Muscle of leg (tissue), 11 donors: ENCODE results near the gene RAD51AP1. TPM values are rescaled to one million over a fixed set of nuclear protein-coding genes. Genes with fewer than 3 reads are reported as not detected.
A peak's percentile ranks its signal among the peaks of the same experiment; 100 is the strongest.

Source experiments
- DNase-seq: peaks from one replicate; pipeline ENCODE4 v3.0.0; 2013
- H3K27ac ChIP-seq: one replicate; pipeline ENCODE4 v1.5.1; 2013; ENCODE audit warnings: mild to moderate bottlenecking, low read length, control low read depth
- H3K27me3 ChIP-seq: one replicate; pipeline ENCODE4 v1.6.1; 2013; ENCODE audit warnings: low read length; ENCODE audit not compliant: control insufficient read depth, insufficient read depth
- H3K36me3 ChIP-seq: one replicate; pipeline ENCODE4 v1.6.1; 2013; ENCODE audit warnings: low read length; ENCODE audit not compliant: control insufficient read depth, insufficient read depth
- H3K4me1 ChIP-seq: one replicate; pipeline ENCODE4 v1.6.1; 2013; ENCODE audit warnings: low read length; ENCODE audit not compliant: control insufficient read depth, insufficient read depth
- H3K4me3 ChIP-seq: one replicate; pipeline ENCODE4 v1.5.1; 2013; ENCODE audit warnings: low read length, control low read depth
- H3K9me3 ChIP-seq: replicated peaks from 2 replicates; pipeline ENCODE4 v1.6.1; 2013; ENCODE audit warnings: low read depth, low read length; ENCODE audit not compliant: control insufficient read depth
- WGBS: methylation state at CpG from one replicate; pipeline ENCODE4 v1.1.5; 2013; ENCODE audit warnings: missing lambda C conversion rate; ENCODE audit not compliant: insufficient coverage; 5-methylcytosine and 5-hydroxymethylcytosine counted together
- polyA plus RNA-seq, 8 donors: library from polyadenylated mRNA; unstranded; fragments of 120-200 nt; gene quantifications; one replicate each; pipeline versions ENCODE4 v1.2.1 to v1.2.3, GENCODE V29; 2013; ENCODE audit warnings: inconsistent platforms in 1 of 8, low replicate concordance in 1 of 8; ENCODE audit not compliant: insufficient read length in 8 of 8, insufficient read depth in 1 of 8
- total RNA-seq: library from RNA; stranded (reverse); fragments of 120-200 nt; gene quantifications from one replicate; pipeline ENCODE4 v1.2.4, GENCODE V29; 2013

Gene RAD51AP1
- total and polyA plus RNA-seq, 9 donors: 9.3 to 19.3 (median 11.7) TPM

- Histone ChIP-seq H3K4me1 (no peaks in the 10 kb centered on the region), H3K27ac (no peak overlapping the region), H3K9me3 (no peaks in the 10 kb centered on the region), H3K27me3 (peaks cover 6% of the 10 kb centered on the region), H3K36me3 (no peaks in the 10 kb centered on the region), H3K4me3 (no peak overlapping the region)
- DNase-seq: no peak
- WGBS: 12% methylated on average over 4 of the region's 5 CpGs
Observed at GRCh38 chr12:4586500-4586899, 47.8 kb downstream of the RAD51AP1 start.

- no peaks in the 10 kb centered on the region for H3K9me3 ChIP-seq
- no peaks in the 10 kb centered on the region for H3K4me1 ChIP-seq
- no peak overlapping the region for H3K4me3 ChIP-seq
- H3K36me3 ChIP-seq: no peaks in the 10 kb centered on the region
- H3K27ac ChIP-seq: no peak overlapping the region
- H3K27me3 ChIP-seq: peaks cover 6% of the 10 kb centered on the region
- 48% methylated on average over 7 of the region's 9 CpGs for WGBS
- DNase-seq: no peak
Observed at GRCh38 chr12:4587108-4587507, 48.4 kb downstream of the RAD51AP1 start.

GRCh38 chr12:4588916-4589315 is 50.2 kb downstream of the RAD51AP1 start:
- Histone ChIP-seq H3K27ac (no peak overlapping the region), H3K4me1 (no peaks in the 10 kb centered on the region), H3K36me3 (no peaks in the 10 kb centered on the region), H3K9me3 (no peaks in the 10 kb centered on the region), H3K4me3 (no peak overlapping the region), H3K27me3 (peaks cover 4% of the 10 kb centered on the region)
- no CpG with 5 or more reads among the region's 3 CpGs for WGBS
- no peak for DNase-seq

- H3K27ac ChIP-seq: no peak overlapping the region
- H3K27me3 ChIP-seq: peaks cover 4% of the 10 kb centered on the region
- no peak overlapping the region for H3K4me3 ChIP-seq
- WGBS: no CpG with 5 or more reads among the region's 2 CpGs
- no peaks in the 10 kb centered on the region for H3K4me1 ChIP-seq
- no peak for DNase-seq
- no peaks in the 10 kb centered on the region for H3K9me3 ChIP-seq
- no peaks in the 10 kb centered on the region for H3K36me3 ChIP-seq
Observed at GRCh38 chr12:4589941-4590340, 51.3 kb downstream of the RAD51AP1 start.

- Histone ChIP-seq H3K27me3 (peaks cover 6% of the 10 kb centered on the region), H3K4me3 (no peak overlapping the region), H3K27ac (no peak overlapping the region), H3K9me3 (no peaks in the 10 kb centered on the region), H3K36me3 (no peaks in the 10 kb centered on the region), H3K4me1 (no peaks in the 10 kb centered on the region)
- 40% methylated on average over 6 of the region's 7 CpGs for WGBS
- no peak for DNase-seq
Observed at GRCh38 chr12:4591180-4591687, 52.5 kb downstream of the RAD51AP1 start.

- DNase-seq: no peak
Observed at GRCh38 chr12:4595881-4596280, 57.2 kb downstream of the RAD51AP1 start.

GRCh38 chr12:4603421-4603820 is 64.7 kb downstream of the RAD51AP1 start:
- H3K27ac ChIP-seq: no peak overlapping the region
- H3K4me1 ChIP-seq: no peaks in the 10 kb centered on the region
- peaks cover 3% of the 10 kb centered on the region for H3K27me3 ChIP-seq
- no peak for DNase-seq
- H3K9me3 ChIP-seq: no peaks in the 10 kb centered on the region
- H3K36me3 ChIP-seq: no peaks in the 10 kb centered on the region
- no peak overlapping the region for H3K4me3 ChIP-seq
- WGBS: 70% methylated on average over 6 of the region's 7 CpGs

More at GRCh38 chr12:4595881-4596280, 57.2 kb downstream of the RAD51AP1 start:
- peaks cover 4% of the 10 kb centered on the region for H3K27me3 ChIP-seq
- no peak overlapping the region for H3K4me3 ChIP-seq
- no peaks in the 10 kb centered on the region for H3K36me3 ChIP-seq
- 93% methylated on average over 6 of the region's 6 CpGs for WGBS
- no peaks in the 10 kb centered on the region for H3K9me3 ChIP-seq
- H3K4me1 ChIP-seq: no peaks in the 10 kb centered on the region
- H3K27ac ChIP-seq: no peak overlapping the region

GRCh38 chr12:4603946-4604345 is 65.3 kb downstream of the RAD51AP1 start:
- WGBS: no CpG with 5 or more reads among the region's 1 CpG
- Histone ChIP-seq H3K4me1 (no peaks in the 10 kb centered on the region), H3K36me3 (no peaks in the 10 kb centered on the region), H3K27me3 (peaks cover 3% of the 10 kb centered on the region), H3K27ac (no peak overlapping the region), H3K9me3 (no peaks in the 10 kb centered on the region), H3K4me3 (no peak overlapping the region)
- no peak for DNase-seq

- H3K36me3 ChIP-seq: no peaks in the 10 kb centered on the region
- H3K4me1 ChIP-seq: no peaks in the 10 kb centered on the region
- peak; percentile 84 for DNase-seq
- H3K9me3 ChIP-seq: no peaks in the 10 kb centered on the region
- no peak overlapping the region for H3K27ac ChIP-seq
- WGBS: 2% methylated on average over 17 of the region's 25 CpGs
- peak overlapping the region; percentile 77 for H3K4me3 ChIP-seq
- peaks cover 3% of the 10 kb centered on the region for H3K27me3 ChIP-seq
Observed at GRCh38 chr12:4604684-4605193, 66.0 kb downstream of the RAD51AP1 start.

GRCh38 chr12:4607056-4607455 is 68.4 kb downstream of the RAD51AP1 start:
- Histone ChIP-seq H3K36me3 (no peaks in the 10 kb centered on the region), H3K9me3 (no peaks in the 10 kb centered on the region), H3K27ac (no peak overlapping the region), H3K4me1 (no peaks in the 10 kb centered on the region), H3K27me3 (peaks cover 3% of the 10 kb centered on the region), H3K4me3 (no peak overlapping the region)
- no peak for DNase-seq
- no CpG with 5 or more reads among the region's 3 CpGs for WGBS

GRCh38 chr12:4609071-4609470 is 70.4 kb downstream of the RAD51AP1 start:
- 90% methylated on average over 2 of the region's 9 CpGs for WGBS
- peaks cover 3% of the 10 kb centered on the region for H3K36me3 ChIP-seq

More at GRCh38 chr12:4609071-4609470, 70.4 kb downstream of the RAD51AP1 start:
- Histone ChIP-seq H3K27ac (no peak overlapping the region), H3K4me3 (no peak overlapping the region), H3K9me3 (no peaks in the 10 kb centered on the region), H3K27me3 (no peaks in the 10 kb centered on the region), H3K4me1 (no peaks in the 10 kb centered on the region)
- no peak for DNase-seq
